Endothelial cell of umbilical vein (primary cell): Measurements from ENCODE around the gene GATM. TPM values are rescaled to one million over a fixed set of nuclear protein-coding genes. Genes with fewer than 3 reads are reported as not detected.

Experiments
- BruUV-seq: library from RNA; stranded (reverse); fragments of 400-500 nt; replicated peaks from 2 replicates; lab custom pipeline; 2021; lab: Mats Ljungman, UMichigan
- CTCF ChIA-PET: fragments of 300-600, 350-600 bp; sonication (Branson Sonifier 250); formaldehyde crosslinking; loops from one replicate; lab custom pipeline; 2021; ENCODE audit warnings: antibody characterized with exemption, inconsistent platforms; lab: Charles Lee
- POLR2A ChIA-PET: fragments of 300-600, 350-600 bp; sonication (Branson Sonifier 250); formaldehyde crosslinking; loops from one replicate; lab custom pipeline; 2021; ENCODE audit warnings: antibody characterized with exemption, inconsistent platforms; lab: Charles Lee
- DNase-seq: peaks from one replicate; pipeline ENCODE4 v3.0.0-alpha.2; 2011; ENCODE audit warnings: low read depth, low spot score
- FAIRE-seq: peaks from 2 replicates; lab custom pipeline; 2011; peaks lifted over from hg19 to GRCh38; lab: Jason Lieb, UNC
- H2AFZ ChIP-seq: 2 replicates; pipeline ENCODE4 v1.6.0; 2012; ENCODE audit warnings: low read depth, low read length, control low read depth, inconsistent platforms
- H3K27ac ChIP-seq: 2 replicates; pipeline ENCODE4 v1.5.1; 2011; ENCODE audit warnings: low read depth, mild to moderate bottlenecking, control low read depth, low read length, moderate library complexity; ENCODE audit not compliant: insufficient read depth
- H3K27me3 ChIP-seq, 2 experiments: 2 replicates each; pipeline versions ENCODE4 v1.6.0 to v1.6.1; 2011; ENCODE audit warnings: low read length in 2 of 2, mixed read lengths in 1 of 2; ENCODE audit not compliant: control insufficient read depth in 2 of 2, insufficient read depth in 2 of 2
- H3K36me3 ChIP-seq, 2 experiments: 2 replicates in 1 of 2; 3 replicates in 1 of 2; pipeline ENCODE4 v1.5.1; 2011; ENCODE audit warnings: low read length in 2 of 2, mild to moderate bottlenecking in 1 of 2, moderate library complexity in 1 of 2; ENCODE audit not compliant: control insufficient read depth in 2 of 2, insufficient read depth in 2 of 2; ENCODE audit errors: extremely low read depth in 1 of 2
- H3K4me1 ChIP-seq: 3 replicates; pipeline ENCODE4 v1.5.1; 2011; ENCODE audit warnings: mild to moderate bottlenecking, low read length; ENCODE audit not compliant: control insufficient read depth, insufficient read depth; ENCODE audit errors: extremely low read depth
- H3K4me2 ChIP-seq: 2 replicates; pipeline ENCODE4 v1.6.1; 2011; ENCODE audit warnings: low read length, control low read depth, mixed read lengths; ENCODE audit not compliant: insufficient read depth
- H3K4me3 ChIP-seq, 3 experiments: fragments of 200-600 bp in 1 of 3; sonication (generic), shearing (Covaris generic) in 1 of 3; replicated peaks in 1 of 3; 2 replicates each; pipeline ENCODE4 v1.5.1; 2011 to 2016; ENCODE audit warnings: control low read depth in 3 of 3, low read length in 3 of 3, mild to moderate bottlenecking in 2 of 3, inconsistent platforms in 1 of 3, low read depth in 1 of 3, moderate library complexity in 1 of 3; ENCODE audit not compliant: insufficient read depth in 1 of 3
- H3K79me2 ChIP-seq: 2 replicates; pipeline ENCODE4 v1.6.0; 2012; ENCODE audit warnings: low read length, inconsistent platforms; ENCODE audit not compliant: control insufficient read depth, insufficient read depth
- H3K9ac ChIP-seq: replicated peaks from 2 replicates; pipeline ENCODE3; 2011; ENCODE audit warnings: low read length, control low read depth; ENCODE audit not compliant: insufficient read depth; ENCODE audit errors: extremely low read depth
- H3K9me1 ChIP-seq: replicated peaks from 3 replicates; pipeline ENCODE4 v1.6.0; 2011; ENCODE audit warnings: mild to moderate bottlenecking, low read length; ENCODE audit not compliant: control insufficient read depth, insufficient read depth; ENCODE audit errors: extremely low read depth
- H3K9me3 ChIP-seq: replicated peaks from 2 replicates; pipeline ENCODE4 v1.5.1; 2012; ENCODE audit warnings: low read length, inconsistent platforms; ENCODE audit not compliant: control insufficient read depth, insufficient read depth
- H4K20me1 ChIP-seq: replicated peaks from 2 replicates; pipeline ENCODE3; 2011; ENCODE audit warnings: mild to moderate bottlenecking, low read length; ENCODE audit not compliant: control insufficient read depth, insufficient read depth; ENCODE audit errors: extremely low read depth
- EZH2 ChIP-seq: IDR thresholded peaks from 2 replicates; pipeline ENCODE4 v1.6.1; 2012; ENCODE audit warnings: borderline replicate concordance, low read depth, mild to moderate bottlenecking, moderate library complexity, low read length, inconsistent platforms; ENCODE audit not compliant: severe bottlenecking
- FOS ChIP-seq: IDR thresholded peaks from 2 replicates; pipeline ENCODE4 v1.6.1; 2011; ENCODE audit warnings: mild to moderate bottlenecking, low read length, moderate library complexity, borderline replicate concordance; ENCODE audit not compliant: insufficient read depth
- GATA2 ChIP-seq: IDR thresholded peaks from 2 replicates; pipeline ENCODE4 v1.7.0; 2011; ENCODE audit warnings: low read depth, mild to moderate bottlenecking, moderate library complexity, mixed read lengths, low read length; ENCODE audit not compliant: insufficient read length, insufficient read depth
- JUN ChIP-seq: IDR thresholded peaks from 2 replicates; pipeline ENCODE4 v1.6.1; 2011; ENCODE audit warnings: borderline replicate concordance, low read depth; ENCODE audit not compliant: insufficient read length, insufficient read depth
- MYC ChIP-seq: IDR thresholded peaks from one replicate; pipeline ENCODE4 v1.6.1; 2011; ENCODE audit warnings: mild to moderate bottlenecking, low read depth, low read length
- POLR2A ChIP-seq: IDR thresholded peaks from 2 replicates; pipeline ENCODE4 v1.6.1; 2012; ENCODE audit warnings: low read depth, mild to moderate bottlenecking, control low read depth, low read length
- POLR2AphosphoS5 ChIP-seq: IDR thresholded peaks from 2 replicates; pipeline ENCODE4 v1.6.1; 2012; ENCODE audit warnings: low read depth, mild to moderate bottlenecking, control low read depth, low read length, moderate library complexity; ENCODE audit not compliant: insufficient read depth
- dilution Hi-C: fragments of 300-500 bp; cut with MboI; formaldehyde crosslinking; loops from one replicate; pipeline ENCODE4 v1.15.0; 2019; ENCODE audit warnings: low sequenced_read_pairs; ENCODE audit not compliant: extremely low pct_ligation_motif_present
- intact Hi-C: fragments of 100-400 bp; cut with micrococcal nuclease; formaldehyde crosslinking; loops from one replicate; pipeline ENCODE4 v1.10.0; 2022
- polyA plus RNA-seq, 4 experiments: library from polyadenylated mRNA; depleted of rRNA in 3 of 4; stranded (reverse) in 3 of 4; unstranded in 1 of 4; fragments of >200 nt; gene quantifications; 2 replicates each; pipeline versions ENCODE4 v1.2.1 to v1.2.3, GENCODE V29; 2011 to 2012; ENCODE audit warnings: missing spikeins in 1 of 4
- total RNA-seq: library from RNA; stranded (reverse); gene quantifications from 2 replicates; pipeline ENCODE4 v1.2.3, GENCODE V29; 2021
- TF ChIP-seq, protein P1 (sequence below), 2 donors: IDR thresholded peaks; 1 replicate in 1 of 2; 2 replicates in 1 of 2; pipeline ENCODE4 v1.5.1; 2011; ENCODE audit warnings: low read length in 2 of 2, mild to moderate bottlenecking in 2 of 2, moderate library complexity in 2 of 2, control low read depth in 1 of 2, inconsistent platforms in 1 of 2, low read depth in 1 of 2; ENCODE audit not compliant: insufficient read depth in 1 of 2; ENCODE audit errors: extremely low read depth in 1 of 2
- TF ChIP-seq, protein P2 (sequence below): IDR thresholded peaks from 2 replicates; pipeline ENCODE4 v1.6.1; 2011; ENCODE audit not compliant: insufficient read depth, insufficient read length

Gene GATM
- total and polyA plus RNA-seq, 2 donors (not counting 3 experiments of a cell fraction or from before 2014, with no cell fraction given): 0.21 to 0.60 TPM

DNA sequence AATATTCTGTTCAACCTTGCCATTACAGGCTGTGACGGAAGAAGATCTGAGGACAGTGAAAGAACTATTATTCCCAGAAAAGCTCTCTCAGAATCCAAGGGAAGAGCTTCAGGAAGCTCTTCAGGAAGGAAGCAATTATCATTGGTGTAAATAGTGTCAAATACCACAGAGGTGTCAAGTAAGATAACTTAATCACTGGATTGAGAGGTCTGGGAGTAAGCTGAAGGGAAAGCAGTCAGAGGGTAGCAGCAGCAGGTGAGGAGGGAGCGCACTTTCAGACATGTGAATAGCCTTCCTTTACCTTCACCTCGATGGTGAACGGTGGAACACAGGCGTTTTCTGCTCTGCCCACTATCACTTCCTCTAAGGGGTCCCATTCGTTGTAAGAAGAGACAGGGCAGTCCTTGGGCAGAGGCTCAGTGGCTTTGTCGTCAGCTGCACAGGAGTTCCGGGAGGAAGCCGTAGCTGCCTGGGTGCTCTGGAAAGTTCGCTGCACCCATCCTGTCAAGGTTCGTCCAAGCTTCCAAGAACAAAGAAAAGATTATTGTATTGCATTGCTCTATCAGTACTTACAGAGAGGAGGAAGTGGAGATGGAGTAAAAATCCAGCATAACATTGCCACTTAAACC lies 1.9 kb downstream of the GATM start:
- Histone ChIP-seq H3K27ac (no peak overlapping the region), H3K9ac (no peak overlapping the region), H3K27me3 (peaks cover 42 to 70% of the 10 kb centered on the region in 2 experiments), H3K4me2 (no peak overlapping the region), H2AFZ (no peak overlapping the region), H3K9me3 (no peaks in the 10 kb centered on the region), H3K4me1 (peaks cover 13% of the 10 kb centered on the region), H3K9me1 (no peaks in the 10 kb centered on the region), H3K36me3 (no peaks in the 10 kb centered on the region), H4K20me1 (no peaks in the 10 kb centered on the region), H3K4me3 (no peak overlapping the region), H3K79me2 (no peaks in the 10 kb centered on the region)
- intact Hi-C loops: no loop called here
- CTCF ChIA-PET: interaction anchor here (1.5 to 3.8 kb wide), 4 partner anchors 26 to 213 kb away, joined by 3 to 15 read pairs (median 7); a partner anchor contains a TSS
- BruUV-seq: no TSS peak
- TF ChIP-seq, protein P1, sequence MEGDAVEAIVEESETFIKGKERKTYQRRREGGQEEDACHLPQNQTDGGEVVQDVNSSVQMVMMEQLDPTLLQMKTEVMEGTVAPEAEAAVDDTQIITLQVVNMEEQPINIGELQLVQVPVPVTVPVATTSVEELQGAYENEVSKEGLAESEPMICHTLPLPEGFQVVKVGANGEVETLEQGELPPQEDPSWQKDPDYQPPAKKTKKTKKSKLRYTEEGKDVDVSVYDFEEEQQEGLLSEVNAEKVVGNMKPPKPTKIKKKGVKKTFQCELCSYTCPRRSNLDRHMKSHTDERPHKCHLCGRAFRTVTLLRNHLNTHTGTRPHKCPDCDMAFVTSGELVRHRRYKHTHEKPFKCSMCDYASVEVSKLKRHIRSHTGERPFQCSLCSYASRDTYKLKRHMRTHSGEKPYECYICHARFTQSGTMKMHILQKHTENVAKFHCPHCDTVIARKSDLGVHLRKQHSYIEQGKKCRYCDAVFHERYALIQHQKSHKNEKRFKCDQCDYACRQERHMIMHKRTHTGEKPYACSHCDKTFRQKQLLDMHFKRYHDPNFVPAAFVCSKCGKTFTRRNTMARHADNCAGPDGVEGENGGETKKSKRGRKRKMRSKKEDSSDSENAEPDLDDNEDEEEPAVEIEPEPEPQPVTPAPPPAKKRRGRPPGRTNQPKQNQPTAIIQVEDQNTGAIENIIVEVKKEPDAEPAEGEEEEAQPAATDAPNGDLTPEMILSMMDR (IDR thresholded peaks at IDR 0.05; ENCODE audit: extremely low read depth in 1 of 2, insufficient read depth in 1 of 2, low read depth in 1 of 2, low read length in 2 of 2): no peak
- TF ChIP-seq JUN: no peak
- TF ChIP-seq POLR2A: no peak
- TF ChIP-seq GATA2: no peak
- TF ChIP-seq EZH2: no peak
- TF ChIP-seq FOS: no peak
- no peak for TF ChIP-seq MYC
- TF ChIP-seq, protein P2, sequence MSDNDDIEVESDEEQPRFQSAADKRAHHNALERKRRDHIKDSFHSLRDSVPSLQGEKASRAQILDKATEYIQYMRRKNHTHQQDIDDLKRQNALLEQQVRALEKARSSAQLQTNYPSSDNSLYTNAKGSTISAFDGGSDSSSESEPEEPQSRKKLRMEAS: no peak
- no peak for TF ChIP-seq POLR2AphosphoS5
- DNase-seq: no peak
- POLR2A ChIA-PET: no interaction called here
- no peak for FAIRE-seq
- dilution Hi-C loops: no loop called here
